Activated CD8-positive, alpha-beta T cell treated with anti-CD3 and anti-CD28 coated beads for 36 hours (primary cell): ENCODE results near the gene PPIH. TPM values are rescaled to one million over a fixed set of nuclear protein-coding genes. Genes with fewer than 3 reads are reported as not detected.

Experiments used
- ATAC-seq: fragments of 200-7000 bp; cut with Tn5 transposase; one replicate; pipeline ENCODE4 v1.10.0; 2021; ENCODE audit warnings: mild to moderate bottlenecking, moderate library complexity
- CTCF ChIA-PET: fragments of 350-600 bp; sonication (Branson Sonifier 250); formaldehyde crosslinking; loops from one replicate; lab custom pipeline; 2021; ENCODE audit warnings: antibody characterized with exemption; lab: Charles Lee
- POLR2A ChIA-PET: fragments of 350-600 bp; sonication (Branson Sonifier 250); formaldehyde crosslinking; loops from one replicate; lab custom pipeline; 2021; ENCODE audit warnings: antibody characterized with exemption; lab: Charles Lee
- DNase-seq: peaks from one replicate; pipeline ENCODE4 v3.0.0-alpha.2; 2020
- H3K27ac Mint-ChIP-seq: one replicate; pipeline ENCODE4 v1.8.0; 2021; ENCODE audit warnings: mild to moderate bottlenecking, mixed read lengths
- H3K27me3 Mint-ChIP-seq: one replicate; pipeline ENCODE4 v1.8.0; 2021; ENCODE audit warnings: mixed read lengths
- H3K36me3 Mint-ChIP-seq: one replicate; pipeline ENCODE4 v1.8.0; 2021; ENCODE audit warnings: low read depth, mixed read lengths
- H3K4me1 Mint-ChIP-seq: one replicate; pipeline ENCODE4 v1.8.0; 2021; ENCODE audit warnings: low read depth, mixed read lengths
- H3K4me3 Mint-ChIP-seq: one replicate; pipeline ENCODE4 v1.8.0; 2021; ENCODE audit warnings: mild to moderate bottlenecking, moderate library complexity, mixed read lengths
- H3K9me3 Mint-ChIP-seq: one replicate; pipeline ENCODE4 v1.8.0; 2021; ENCODE audit warnings: mixed read lengths
- CTCF ChIP-seq: fragments of 200-600 bp; IDR thresholded peaks from one replicate; pipeline ENCODE4 v1.8.0; 2022; ENCODE audit warnings: antibody characterized with exemption, mild to moderate bottlenecking
- intact Hi-C: fragments of 100-400 bp; cut with micrococcal nuclease; formaldehyde crosslinking; loops from one replicate; pipeline ENCODE4 v1.10.0; 2022
- total RNA-seq, 2 experiments: library from RNA; stranded (reverse); gene quantifications; one replicate each; pipeline ENCODE4 v1.2.3, GENCODE V29; 2021

PPIH gene
- total RNA-seq, 2 experiments from 2014 or later, result 105 TPM

GRCh38 chr1:42689912-42690311, 31.7 kb downstream of the PPIH start:
- H3K27ac Mint-ChIP-seq, result no peak overlapping the region
- H3K4me3 Mint-ChIP-seq, result no peak overlapping the region
- DNase-seq (no peak), ATAC-seq (no peak)
- no peaks in the 10 kb centered on the region for H3K9me3 Mint-ChIP-seq
- H3K4me1 Mint-ChIP-seq, result peaks cover 87% of the 10 kb centered on the region
- H3K36me3 Mint-ChIP-seq, result peaks cover 69% of the 10 kb centered on the region
- TF ChIP-seq CTCF, result no peak
- intact Hi-C loops, result no loop called here
- ChIA-PET POLR2A (interaction anchor here (0.7 to 1.4 kb wide), 6 partner anchors 11 to 76 kb away, joined by 3 to 6 read pairs (median 3); partner anchors contain the start of gene P3H1), CTCF (interaction anchor here (1.2 to 3.3 kb wide), 4 partner anchors 8 to 57 kb away, joined by 4 to 17 read pairs (median 4); partner anchors contain the start of gene YBX1)
- H3K27me3 Mint-ChIP-seq, result no peaks in the 10 kb centered on the region

GRCh38 chr1:42690477-42691156, 32.4 kb downstream of the PPIH start:
- H3K36me3 Mint-ChIP-seq, result peaks cover 70% of the 10 kb centered on the region
- intact Hi-C loops, result no loop called here
- POLR2A ChIA-PET, result interaction anchor here (0.6 to 5.3 kb wide), 6 partner anchors 7 to 29 kb away, joined by 3 to 54 read pairs (median 6); partner anchors contain the start of gene YBX1
- peak; percentile 34 for TF ChIP-seq CTCF
- CTCF ChIA-PET, result interaction anchor here (1.2 to 3.3 kb wide), 7 partner anchors 8 to 383 kb away, joined by 3 to 17 read pairs (median 4); partner anchors contain the start of gene YBX1
- peak; percentile 57 for ATAC-seq
- H3K4me3 Mint-ChIP-seq, result no peak overlapping the region
- DNase-seq, result no peak
- H3K27ac Mint-ChIP-seq, result peak overlapping the region; percentile 0
- H3K27me3 Mint-ChIP-seq, result no peaks in the 10 kb centered on the region
- no peaks in the 10 kb centered on the region for H3K9me3 Mint-ChIP-seq
- H3K4me1 Mint-ChIP-seq, result peaks cover 86% of the 10 kb centered on the region

- peak overlapping the region; percentile 0 for H3K27ac Mint-ChIP-seq
- no peak overlapping the region for H3K4me3 Mint-ChIP-seq
- POLR2A ChIA-PET, result interaction anchor here (0.6 to 5.3 kb wide), 6 partner anchors 8 to 27 kb away, joined by 3 to 54 read pairs (median 5); partner anchors contain the start of gene YBX1
Measured at GRCh38 chr1:42691157-42691498, 32.9 kb downstream of the PPIH start.

GRCh38 chr1:42692461-42692860, 34.2 kb downstream of the PPIH start:
- Mint-ChIP-seq H3K4me3 (no peak overlapping the region), H3K27me3 (no peaks in the 10 kb centered on the region), H3K36me3 (peaks cover 74% of the 10 kb centered on the region), H3K27ac (peak overlapping the region; percentile 27), H3K9me3 (no peaks in the 10 kb centered on the region), H3K4me1 (peaks cover 76% of the 10 kb centered on the region)
- ATAC-seq (no peak), DNase-seq (no peak)
- ChIA-PET CTCF (interaction anchor here (1.1 to 3.3 kb wide), 2 partner anchors 10 kb away, joined by 4 to 17 read pairs; partner anchors contain the start of gene YBX1), POLR2A (interaction anchor here (0.8 to 5.3 kb wide), 5 partner anchors 9 to 133 kb away, joined by 3 to 54 read pairs (median 4); partner anchors contain the start of genes P3H1 and YBX1)
- no peak for TF ChIP-seq CTCF
- intact Hi-C loops, result no loop called here

More at GRCh38 chr1:42691157-42691498, 32.9 kb downstream of the PPIH start:
- H3K36me3 Mint-ChIP-seq, result peaks cover 72% of the 10 kb centered on the region
- DNase-seq (no peak), ATAC-seq (no peak)
- H3K9me3 Mint-ChIP-seq, result no peaks in the 10 kb centered on the region
- peaks cover 88% of the 10 kb centered on the region for H3K4me1 Mint-ChIP-seq
- TF ChIP-seq CTCF, result no peak
- no peaks in the 10 kb centered on the region for H3K27me3 Mint-ChIP-seq
- intact Hi-C loops, result no loop called here
- CTCF ChIA-PET, result interaction anchor here (1.2 to 3.3 kb wide), 6 partner anchors 9 to 383 kb away, joined by 3 to 17 read pairs (median 4); partner anchors contain the start of gene YBX1
